Fibroblast of the aortic adventitia (primary cell): ENCODE measurements around the gene TLX2. TPM values are rescaled to one million over a fixed set of nuclear protein-coding genes. Genes with fewer than 3 reads are reported as not detected.
A peak's percentile ranks its signal among the peaks of the same experiment; 100 is the strongest.

Experiments used
- DNase-seq: peaks from one replicate; pipeline ENCODE4 v3.0.0-alpha.2; 2010; ENCODE audit warnings: low read depth
- H3K4me3 ChIP-seq: 2 replicates; pipeline ENCODE4 v1.5.1; 2011; ENCODE audit warnings: low read depth, mild to moderate bottlenecking, control low read depth, low read length, moderate library complexity
- CTCF ChIP-seq: IDR thresholded peaks from 2 replicates; pipeline ENCODE4 v1.5.1; 2011; ENCODE audit warnings: mild to moderate bottlenecking, low read length, control low read depth, inconsistent platforms; ENCODE audit not compliant: insufficient read depth
- total RNA-seq: library from RNA; depleted of rRNA; stranded (reverse); fragments of >200 nt; gene quantifications from 2 replicates; pipeline ENCODE4 v1.2.3, GENCODE V29; 2012; ENCODE audit warnings: low replicate concordance

The TLX2 gene
- total RNA-seq, 1 donor = not detected

GRCh38 chr2:74551942-74552913 lies 38.0 kb downstream of the TLX2 start:
- H3K4me3 ChIP-seq = peak overlapping the region; percentile 91
- no peak for TF ChIP-seq CTCF
- DNase-seq = no peak

- H3K4me3 ChIP-seq = peak overlapping the region; percentile 91
- no peak for TF ChIP-seq CTCF
- DNase-seq = no peak
These were observed 38.9 kb downstream of the TLX2 start for GRCh38 chr2:74552914-74553811.

- DNase-seq = peak; percentile 88
- TF ChIP-seq CTCF = no peak
- H3K4me3 ChIP-seq = peak within 1 kb of the TSS; percentile 91
These were observed 39.9 kb downstream of the TLX2 start, which contains the start of the genes DOK1 and LOXL3 for GRCh38 chr2:74553892-74554819. TSS of gene DOK1 (plus strand) at chr2:74554720. CDS start at chr2:74554755, 35 bp downstream. TSS of gene LOXL3 (minus strand) at chr2:74553942. CDS start at chr2:74552634, 1,308 bp downstream.

- H3K4me3 ChIP-seq = peak overlapping the region; percentile 91
- TF ChIP-seq CTCF = no peak
- DNase-seq = no peak
These were observed 40.7 kb downstream of the TLX2 start for GRCh38 chr2:74554820-74555531.

GRCh38 chr2:74555610-74556103 lies 41.4 kb downstream of the TLX2 start:
- no peak for TF ChIP-seq CTCF
- no peak for DNase-seq
- H3K4me3 ChIP-seq = peak overlapping the region; percentile 91
